H1 (cell line): ENCODE data around the gene STPG1. TPM values are rescaled to one million over a fixed set of nuclear protein-coding genes. Genes with fewer than 3 reads are reported as not detected.

Experiments
- CTCF ChIA-PET: fragments of 300-600 bp; sonication (Branson Sonifier 250); formaldehyde crosslinking; loops from one replicate; lab custom pipeline; 2021; ENCODE audit not compliant: partially characterized antibody; lab: Charles Lee
- POLR2A ChIA-PET: fragments of 300-600 bp; sonication (Branson Sonifier 250); formaldehyde crosslinking; loops from one replicate; lab custom pipeline; 2021; ENCODE audit warnings: inconsistent platforms; ENCODE audit not compliant: partially characterized antibody; lab: Charles Lee
- DNase-seq, 2 experiments: peaks; one replicate each; pipeline versions ENCODE4 v3.0.0 to v3.0.0-alpha.2; 2010 to 2022; ENCODE audit warnings: low spot score in 2 of 2, low read depth in 1 of 2, mixed read lengths in 1 of 2
- FAIRE-seq: peaks from 2 replicates; lab custom pipeline; 2011; peaks lifted over from hg19 to GRCh38; lab: Jason Lieb, UNC
- H2AFZ ChIP-seq: 2 replicates; pipeline ENCODE4 v1.8.1; 2012; ENCODE audit warnings: low read length, inconsistent platforms
- H2AK5ac ChIP-seq: 2 replicates; pipeline ENCODE4 v1.6.1; 2013; ENCODE audit warnings: low read depth, low read length
- H2BK120ac ChIP-seq: replicated peaks from 2 replicates; pipeline ENCODE3; 2013; ENCODE audit warnings: low read depth, low read length, inconsistent platforms
- H2BK12ac ChIP-seq: 2 replicates; pipeline ENCODE4 v1.6.1; 2013; ENCODE audit warnings: low read depth, low read length
- H2BK15ac ChIP-seq: 2 replicates; pipeline ENCODE4 v1.6.1; 2013; ENCODE audit warnings: low read length
- H2BK20ac ChIP-seq: 2 replicates; pipeline ENCODE4 v1.6.1; 2013; ENCODE audit warnings: low read length
- H2BK5ac ChIP-seq: 2 replicates; pipeline ENCODE4 v1.6.1; 2013; ENCODE audit warnings: low read depth, low read length
- H3K14ac ChIP-seq: 2 replicates; pipeline ENCODE4 v1.6.1; 2013; ENCODE audit warnings: inconsistent platforms; ENCODE audit not compliant: insufficient read length
- H3K18ac ChIP-seq: 2 replicates; pipeline ENCODE4 v1.6.1; 2013; ENCODE audit warnings: low read length; ENCODE audit errors: extremely low read depth
- H3K23ac ChIP-seq: 2 replicates; pipeline ENCODE4 v1.6.1; 2013; ENCODE audit warnings: inconsistent platforms; ENCODE audit not compliant: insufficient read length
- H3K23me2 ChIP-seq: 2 replicates; pipeline ENCODE4 v1.6.1; 2013; ENCODE audit warnings: low read depth, low read length
- H3K27ac ChIP-seq: 2 replicates; pipeline ENCODE4 v1.6.1; 2011; ENCODE audit warnings: low read depth, low read length, inconsistent platforms
- H3K27me3 ChIP-seq, 4 experiments: replicated peaks in 1 of 4; 1 replicate in 1 of 4; 2 replicates in 3 of 4; pipeline versions ENCODE4 v1.6.1 to v1.8.1; 2011 to 2013; ENCODE audit warnings: low read length in 3 of 4, mild to moderate bottlenecking in 3 of 4, inconsistent platforms in 2 of 4, mixed read lengths in 2 of 4, moderate library complexity in 1 of 4; ENCODE audit not compliant: control insufficient read depth in 3 of 4, insufficient read depth in 3 of 4; ENCODE audit errors: extremely low read depth in 1 of 4
- H3K36me3 ChIP-seq, 4 experiments: 2 replicates each; pipeline versions ENCODE4 v1.6.1 to v1.8.1; 2011 to 2013; ENCODE audit warnings: mild to moderate bottlenecking in 4 of 4, low read length in 3 of 4, moderate library complexity in 2 of 4, control low read depth in 1 of 4, inconsistent platforms in 1 of 4; ENCODE audit not compliant: insufficient read depth in 4 of 4, control insufficient read depth in 2 of 4
- H3K4ac ChIP-seq: replicated peaks from 2 replicates; pipeline ENCODE3; 2013; ENCODE audit warnings: low read length, low read depth, mixed read lengths, inconsistent platforms; ENCODE audit not compliant: insufficient read length
- H3K4me1 ChIP-seq, 4 experiments: replicated peaks in 1 of 4; 1 replicate in 1 of 4; 2 replicates in 3 of 4; pipeline versions ENCODE4 v1.6.1 to v1.8.1; 2011 to 2013; ENCODE audit warnings: low read length in 3 of 4, inconsistent platforms in 2 of 4, mixed read lengths in 1 of 4; ENCODE audit not compliant: insufficient read depth in 4 of 4, control insufficient read depth in 3 of 4
- H3K4me2 ChIP-seq, 2 experiments: 2 replicates each; pipeline versions ENCODE4 v1.6.1 to v1.8.1; 2011 to 2013; ENCODE audit warnings: low read depth in 2 of 2, low read length in 2 of 2, control low read depth in 1 of 2, inconsistent platforms in 1 of 2, mild to moderate bottlenecking in 1 of 2; ENCODE audit not compliant: insufficient read depth in 1 of 2
- H3K4me3 ChIP-seq, 4 experiments: fragments of 200-600, 300-600 bp in 1 of 4; sonication (generic), shearing (Covaris generic), sonication (Bioruptor Twin) in 1 of 4; 2 replicates each; pipeline versions ENCODE4 v1.5.1 to v1.8.1; 2011 to 2016; ENCODE audit warnings: low read length in 4 of 4, low read depth in 3 of 4, control low read depth in 2 of 4, inconsistent platforms in 2 of 4, mild to moderate bottlenecking in 2 of 4, mixed read lengths in 1 of 4, moderate library complexity in 1 of 4; ENCODE audit not compliant: insufficient read depth in 2 of 4; ENCODE audit errors: extremely low read depth in 1 of 4
- H3K56ac ChIP-seq: replicated peaks from 2 replicates; pipeline ENCODE3; 2013; ENCODE audit warnings: low read depth, mild to moderate bottlenecking, mixed read lengths, low read length, inconsistent platforms; ENCODE audit not compliant: insufficient read length
- H3K79me1 ChIP-seq: 2 replicates; pipeline ENCODE4 v1.6.1; 2013; ENCODE audit warnings: low read depth, low read length, control low read depth
- H3K79me2 ChIP-seq, 2 experiments: 2 replicates each; pipeline versions ENCODE4 v1.6.1 to v1.8.1; 2012 to 2013; ENCODE audit warnings: low read length in 2 of 2, mild to moderate bottlenecking in 2 of 2, inconsistent platforms in 1 of 2; ENCODE audit not compliant: insufficient read depth in 2 of 2, control insufficient read depth in 1 of 2
- H3K9ac ChIP-seq, 4 experiments: replicated peaks in 1 of 4; 1 replicate in 1 of 4; 2 replicates in 3 of 4; pipeline versions ENCODE4 v1.6.1 to v1.8.1; 2011 to 2013; ENCODE audit warnings: low read depth in 3 of 4, low read length in 3 of 4, control low read depth in 2 of 4, mild to moderate bottlenecking in 2 of 4, moderate library complexity in 2 of 4, inconsistent platforms in 1 of 4; ENCODE audit errors: extremely low read depth in 1 of 4
- H3K9me3 ChIP-seq, 2 experiments: 2 replicates each; pipeline versions ENCODE4 v1.6.1 to v1.8.1; 2012 to 2013; ENCODE audit warnings: mild to moderate bottlenecking in 2 of 2, moderate library complexity in 2 of 2, control low read depth in 1 of 2, inconsistent platforms in 1 of 2, low read depth in 1 of 2, low read length in 1 of 2, mixed read lengths in 1 of 2; ENCODE audit not compliant: insufficient read depth in 2 of 2
- H4K20me1 ChIP-seq, 2 experiments: replicated peaks in 1 of 2; 2 replicates each; pipeline versions ENCODE3 to v1.8.1; 2011 to 2013; ENCODE audit warnings: inconsistent platforms in 2 of 2, low read length in 2 of 2, mild to moderate bottlenecking in 1 of 2; ENCODE audit not compliant: insufficient read depth in 2 of 2, control insufficient read depth in 1 of 2
- H4K5ac ChIP-seq: 2 replicates; pipeline ENCODE4 v1.6.1; 2013; ENCODE audit warnings: low read length, low read depth, mixed read lengths, inconsistent platforms; ENCODE audit not compliant: insufficient read length
- H4K8ac ChIP-seq: 2 replicates; pipeline ENCODE4 v1.8.0; 2013; ENCODE audit warnings: mild to moderate bottlenecking, moderate library complexity, low read length, inconsistent platforms; ENCODE audit not compliant: insufficient read depth; ENCODE audit errors: extremely low read depth
- H4K91ac ChIP-seq: replicated peaks from 2 replicates; pipeline ENCODE3; 2013; ENCODE audit warnings: low read length, mixed read lengths, inconsistent platforms; ENCODE audit not compliant: insufficient read length
- BCL11A ChIP-seq, 2 experiments: IDR thresholded peaks; one replicate each; pipeline ENCODE4 v1.6.1; 2011; ENCODE audit warnings: low read depth in 2 of 2, low read length in 2 of 2, mild to moderate bottlenecking in 2 of 2
- HDAC2 ChIP-seq, 2 experiments: fragments of 300-600 bp in 1 of 2; sonication (generic) in 1 of 2; IDR thresholded peaks; 2 replicates each; pipeline ENCODE4 v1.6.1; 2011 to 2012; ENCODE audit warnings: low read depth in 2 of 2, low read length in 2 of 2, mild to moderate bottlenecking in 2 of 2, moderate library complexity in 2 of 2, borderline replicate concordance in 1 of 2, inconsistent platforms in 1 of 2
- KDM1A ChIP-seq: fragments of 200-600, 300-600 bp; sonication (generic); IDR thresholded peaks from 2 replicates; pipeline ENCODE4 v1.7.1; 2016; ENCODE audit warnings: mild to moderate bottlenecking, low read length, borderline replicate concordance
- POLR2A ChIP-seq, 2 experiments: IDR thresholded peaks; 1 replicate in 1 of 2; 2 replicates in 1 of 2; pipeline ENCODE4 v1.6.1; 2011; ENCODE audit warnings: low read depth in 2 of 2, low read length in 2 of 2, mild to moderate bottlenecking in 2 of 2; ENCODE audit errors: control extremely low read depth in 1 of 2
- RNF2 ChIP-seq: fragments of 200-900, 300-1000 bp; sonication (generic); IDR thresholded peaks from 2 replicates; pipeline ENCODE4 v1.7.1; 2016; ENCODE audit warnings: borderline replicate concordance, low read depth, mild to moderate bottlenecking, antibody characterized with exemption, low read length; ENCODE audit not compliant: poor library complexity, severe bottlenecking; ENCODE audit errors: missing control alignments
- SP1 ChIP-seq: IDR thresholded peaks from 2 replicates; pipeline ENCODE4 v1.6.1; 2011; ENCODE audit warnings: low read depth, low read length
- WGBS, 2 experiments: shearing (Covaris generic) in 1 of 2; methylation state at CpG; one replicate each; pipeline versions ENCODE4 v1.1.6 to v1.1.7; 2013 to 2015; ENCODE audit warnings: low lambda C conversion rate in 2 of 2, mixed read lengths in 2 of 2, inconsistent platforms in 1 of 2, low coverage in 1 of 2, missing lambda C conversion rate in 1 of 2; ENCODE audit not compliant: insufficient replicate concordance in 2 of 2, insufficient coverage in 1 of 2, insufficient read length in 1 of 2; ENCODE audit errors: extremely low coverage in 1 of 2, missing lambda C conversion rate in 1 of 2; 5-methylcytosine and 5-hydroxymethylcytosine counted together
- polyA plus RNA-seq, 7 experiments: library from polyadenylated mRNA; depleted of rRNA in 3 of 7; stranded (reverse) in 5 of 7; unstranded in 2 of 7; fragments of >200 nt in 5 of 7; fragments of 200-250 nt in 2 of 7; gene quantifications; 1 replicate in 5 of 7; 2 replicates in 1 of 7; 4 replicates in 1 of 7; pipeline versions ENCODE4 v1.2.1 to v1.2.3, GENCODE V29; 2011 to 2013; ENCODE audit warnings: missing spikeins in 2 of 7, mixed read lengths in 2 of 7
- total RNA-seq: library from RNA; stranded (reverse); fragmentation: NEBNext Ultra II Directional; extraction: Animal tissue kit (Norgen Biotek cat#: 25700); gene quantifications from 2 replicates; pipeline ENCODE4 v1.2.1, GENCODE V29; 2021

The STPG1 gene
- total and polyA plus RNA-seq, 2 of the 8 experiments (the other 6 are each of a cell fraction or from before 2014, with no cell fraction given) = 10.3 to 11.2 TPM

DNA sequence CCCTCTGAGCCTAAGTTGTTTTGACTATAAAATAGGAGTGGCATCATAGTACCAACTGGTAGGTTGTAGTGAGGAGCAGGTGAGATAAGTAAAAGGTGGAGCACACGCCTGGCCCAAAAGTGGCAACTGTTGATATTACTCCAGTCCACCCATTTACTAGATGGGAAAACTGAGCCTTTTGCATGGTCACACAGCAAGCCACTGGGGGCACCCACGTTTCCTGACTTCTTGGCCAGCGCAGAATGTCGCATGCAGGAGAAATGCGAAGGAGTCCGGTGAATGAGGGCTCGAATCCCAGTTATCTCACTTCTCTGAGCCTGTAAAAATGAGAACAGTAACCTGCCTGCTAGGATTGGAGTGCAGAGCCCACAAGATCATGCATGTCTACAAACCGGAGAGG, 73.6 kb downstream of the STPG1 start:
- Histone ChIP-seq H4K91ac (peak overlapping the region; percentile 16), H3K23ac (no peak overlapping the region), H3K79me2 (no peaks in the 10 kb centered on the region), H3K14ac (no peak overlapping the region), H2BK12ac (peak overlapping the region; percentile 82; the same call in 1 of the 2 replicates), H3K4me1 (peaks cover 0 to 36% (median 24%) of the 10 kb centered on the region in 4 experiments; a peak in 6 of 7 replicates)
- no peak for FAIRE-seq
- no peak for TF ChIP-seq RNF2
- peak in 1 of 2 experiments; percentile 72; a peak in 1 of 4 replicates for TF ChIP-seq HDAC2 (IDR thresholded peaks at IDR 0.05; ENCODE audit: borderline replicate concordance in 1 of 2, low read depth in 2 of 2, low read length in 2 of 2)
- peak; percentile 86; the same call in 1 of the 2 replicates for TF ChIP-seq KDM1A
- TF ChIP-seq BCL11A (IDR thresholded peaks at IDR 0.05; ENCODE audit: low read depth in 2 of 2, low read length in 2 of 2) = no peak
- no peak for TF ChIP-seq SP1
- TF ChIP-seq POLR2A (IDR thresholded peaks at IDR 0.05; ENCODE audit: control extremely low read depth in 1 of 2, low read depth in 2 of 2, low read length in 2 of 2) = no peak
- TF ChIP-seq, all 59 proteins: peak for 2
- Histone ChIP-seq H3K56ac (no peak overlapping the region), H3K79me1 (no peaks in the 10 kb centered on the region), H3K4me2 (no peak overlapping the region), H2BK120ac (no peak overlapping the region), H2BK15ac (0 out of 2 replicates have a peak overlapping the region, but pooled peaks have one; percentile 72), H3K23me2 (no peaks in the 10 kb centered on the region), H3K18ac (peak overlapping the region; percentile 15; the same call in 1 of the 2 replicates), H4K8ac (no peak overlapping the region), H3K9me3 (no peaks in the 10 kb centered on the region), H3K9ac (no peak overlapping the region), H4K20me1 (no peaks in the 10 kb centered on the region), H2AFZ (0 out of 2 replicates have a peak overlapping the region, but pooled peaks have one; percentile 56), H2AK5ac (peak overlapping the region; percentile 11; the same call in 1 of the 2 replicates), H2BK5ac (peak overlapping the region; percentile 35; the same call in 1 of the 2 replicates), H3K27me3 (no peaks in the 10 kb centered on the region), H3K4ac (no peak overlapping the region), H3K36me3 (no peaks in the 10 kb centered on the region; a peak in 1 of 8 replicates), H4K5ac (no peak overlapping the region), H3K27ac (no peak overlapping the region), H2BK20ac (peak overlapping the region; percentile 80; the same call in 1 of the 2 replicates), H3K4me3 (no peak overlapping the region)
- no peak for DNase-seq
- 92% methylated on average over 8 of the region's 8 CpGs; no CpG with 5 or more reads in 1 of the 2 experiments for WGBS, 2 experiments
- POLR2A ChIA-PET = interaction anchor here (0.9 kb wide), 1 partner anchor 51 kb away, joined by 3 read pairs; no protein-coding TSS in a partner anchor
- CTCF ChIA-PET = interaction anchor here (1.0 to 4.8 kb wide), 6 partner anchors 9 to 141 kb away, joined by 3 to 22 read pairs (median 7); no protein-coding TSS in a partner anchor
